AG09309 (cell line): ENCODE results near the gene LRRC49.

Source experiments
- DNase-seq: peaks from one replicate; pipeline ENCODE4 v3.0.0-alpha.2; 2010; ENCODE audit warnings: low read depth
- H3K4me3 ChIP-seq: 2 replicates; pipeline ENCODE4 v1.5.1; 2011; ENCODE audit warnings: mild to moderate bottlenecking, low read depth, low read length, moderate library complexity; ENCODE audit not compliant: control insufficient read depth
- TF ChIP-seq, protein P1 (sequence below): IDR thresholded peaks from 2 replicates; pipeline ENCODE4 v1.5.1; 2011; ENCODE audit warnings: mild to moderate bottlenecking, low read depth, low read length, inconsistent platforms; ENCODE audit not compliant: insufficient read depth, control insufficient read depth; ENCODE audit errors: missing control alignments

LRRC49 gene

DNA sequence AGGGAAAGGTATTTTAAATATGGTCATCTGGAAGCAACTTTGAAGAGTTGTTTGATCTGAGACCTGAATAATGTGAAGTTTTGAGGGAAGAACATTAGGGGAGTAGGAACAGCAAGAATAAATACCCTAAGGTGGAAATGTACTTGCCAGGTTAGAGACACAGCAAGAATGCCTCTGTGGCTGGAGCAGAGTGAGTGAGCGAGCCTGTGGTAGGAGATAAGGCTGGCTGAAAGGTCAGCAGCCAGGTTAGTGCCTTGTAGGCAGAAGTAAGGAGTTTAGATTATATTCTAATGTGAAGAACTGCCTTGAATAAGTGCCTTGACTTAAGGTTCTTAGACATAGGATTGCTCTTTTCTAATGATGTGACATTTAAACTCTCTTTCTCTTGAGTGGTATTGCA lies 18.3 kb downstream of the LRRC49 start:
- DNase-seq = no peak
- H3K4me3 ChIP-seq = no peak overlapping the region
- TF ChIP-seq, protein P1, sequence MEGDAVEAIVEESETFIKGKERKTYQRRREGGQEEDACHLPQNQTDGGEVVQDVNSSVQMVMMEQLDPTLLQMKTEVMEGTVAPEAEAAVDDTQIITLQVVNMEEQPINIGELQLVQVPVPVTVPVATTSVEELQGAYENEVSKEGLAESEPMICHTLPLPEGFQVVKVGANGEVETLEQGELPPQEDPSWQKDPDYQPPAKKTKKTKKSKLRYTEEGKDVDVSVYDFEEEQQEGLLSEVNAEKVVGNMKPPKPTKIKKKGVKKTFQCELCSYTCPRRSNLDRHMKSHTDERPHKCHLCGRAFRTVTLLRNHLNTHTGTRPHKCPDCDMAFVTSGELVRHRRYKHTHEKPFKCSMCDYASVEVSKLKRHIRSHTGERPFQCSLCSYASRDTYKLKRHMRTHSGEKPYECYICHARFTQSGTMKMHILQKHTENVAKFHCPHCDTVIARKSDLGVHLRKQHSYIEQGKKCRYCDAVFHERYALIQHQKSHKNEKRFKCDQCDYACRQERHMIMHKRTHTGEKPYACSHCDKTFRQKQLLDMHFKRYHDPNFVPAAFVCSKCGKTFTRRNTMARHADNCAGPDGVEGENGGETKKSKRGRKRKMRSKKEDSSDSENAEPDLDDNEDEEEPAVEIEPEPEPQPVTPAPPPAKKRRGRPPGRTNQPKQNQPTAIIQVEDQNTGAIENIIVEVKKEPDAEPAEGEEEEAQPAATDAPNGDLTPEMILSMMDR = no peak

DNA sequence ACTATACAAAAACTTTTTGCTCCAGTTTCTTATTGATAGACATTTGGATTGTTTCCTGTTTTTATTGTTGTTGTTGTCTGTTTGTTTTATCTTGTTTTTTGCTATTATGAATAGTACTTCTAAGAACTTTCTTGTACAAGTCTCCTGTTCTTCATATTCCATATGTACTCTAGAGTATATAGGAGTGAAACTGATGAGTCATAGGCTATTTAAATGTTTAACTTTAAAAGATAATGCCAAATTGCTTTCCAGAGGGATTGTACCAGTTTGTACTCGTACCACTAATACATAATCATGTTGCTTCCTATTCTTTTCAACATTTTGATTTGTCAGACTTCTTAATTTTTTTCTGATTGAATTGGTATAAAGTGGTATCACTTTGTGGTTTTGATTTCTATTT lies 19.6 kb downstream of the LRRC49 start:
- TF ChIP-seq, protein P1 = no peak
- DNase-seq = no peak
- H3K4me3 ChIP-seq = no peak overlapping the region

DNA sequence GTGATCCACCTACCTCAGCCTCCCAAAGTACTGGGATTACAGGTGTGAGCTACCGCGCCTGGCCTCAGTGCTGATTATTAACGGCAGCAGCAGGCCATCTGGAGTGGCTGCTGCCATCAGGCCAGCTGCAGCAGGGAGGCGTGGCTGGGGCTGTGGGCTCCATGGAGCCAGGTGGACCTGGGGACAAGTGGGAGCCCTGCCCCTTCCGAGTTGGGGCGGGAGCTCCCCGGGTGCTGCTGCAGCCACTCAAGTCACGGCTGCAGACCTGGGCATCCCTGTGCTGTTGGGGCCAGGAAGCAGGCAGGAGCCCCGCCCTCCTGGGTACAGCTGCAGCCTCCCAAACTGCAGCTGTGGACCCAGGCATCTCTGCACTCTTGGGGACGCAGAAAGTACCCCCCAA lies 23.9 kb downstream of the LRRC49 start:
- TF ChIP-seq, protein P1 = no peak
- no peak overlapping the region for H3K4me3 ChIP-seq
- no peak for DNase-seq

DNA sequence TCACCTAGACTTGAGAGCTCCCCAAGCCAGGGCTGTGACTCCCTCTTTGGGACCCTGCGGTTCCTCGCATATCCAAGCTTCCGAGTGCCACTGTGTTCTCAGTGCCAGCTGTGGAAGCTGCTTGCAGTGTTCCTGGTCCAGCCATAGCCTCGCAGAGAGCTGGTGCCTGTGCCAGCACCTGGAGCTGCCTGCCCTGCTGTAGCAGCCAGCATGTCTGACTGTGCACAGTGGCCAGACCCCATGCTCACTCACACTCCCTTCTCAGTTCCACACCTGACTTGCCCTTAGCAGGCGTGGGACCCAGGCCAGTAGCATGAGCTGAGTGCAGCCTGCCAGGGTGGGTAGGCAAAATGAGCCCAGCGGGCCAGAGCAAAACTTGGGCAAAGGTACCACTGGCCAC lies 25.3 kb downstream of the LRRC49 start:
- TF ChIP-seq, protein P1 = no peak
- no peak for DNase-seq
- H3K4me3 ChIP-seq = no peak overlapping the region

DNA sequence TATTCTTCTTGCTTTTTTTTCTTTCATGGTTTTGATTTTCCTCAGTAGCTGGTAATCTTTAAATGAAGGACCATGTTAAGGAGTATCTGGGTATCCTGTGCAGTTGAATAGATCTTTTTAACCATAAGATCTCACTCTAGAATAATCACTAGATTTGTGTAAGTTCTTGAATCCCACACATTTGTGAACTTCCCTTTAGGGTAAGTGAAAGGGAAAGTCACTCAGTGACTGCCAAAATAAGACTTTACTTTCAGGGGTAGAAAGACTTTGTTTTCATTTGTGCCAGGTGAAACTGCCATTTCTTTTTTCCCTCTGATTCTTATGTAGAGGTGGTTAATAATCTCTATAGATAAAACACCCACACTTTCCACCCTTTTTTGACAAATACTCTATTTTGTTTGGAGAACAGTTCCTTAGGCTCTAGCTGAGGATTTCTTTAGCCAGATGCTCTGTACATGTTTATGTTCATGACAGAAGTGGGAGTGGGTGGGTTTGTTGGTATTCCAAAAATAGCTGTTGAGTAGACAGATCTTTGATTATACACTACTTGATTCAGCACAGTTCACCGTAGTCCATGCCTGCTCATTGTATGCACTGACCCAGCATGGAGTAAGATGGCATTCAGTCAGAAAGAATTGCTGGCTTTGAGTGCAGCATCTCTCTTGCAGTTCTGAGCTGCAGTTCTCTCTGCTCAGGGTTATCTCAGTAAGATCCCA lies 28.5 kb downstream of the LRRC49 start:
- DNase-seq = no peak
- TF ChIP-seq, protein P1 = no peak
- H3K4me3 ChIP-seq = no peak overlapping the region

DNA sequence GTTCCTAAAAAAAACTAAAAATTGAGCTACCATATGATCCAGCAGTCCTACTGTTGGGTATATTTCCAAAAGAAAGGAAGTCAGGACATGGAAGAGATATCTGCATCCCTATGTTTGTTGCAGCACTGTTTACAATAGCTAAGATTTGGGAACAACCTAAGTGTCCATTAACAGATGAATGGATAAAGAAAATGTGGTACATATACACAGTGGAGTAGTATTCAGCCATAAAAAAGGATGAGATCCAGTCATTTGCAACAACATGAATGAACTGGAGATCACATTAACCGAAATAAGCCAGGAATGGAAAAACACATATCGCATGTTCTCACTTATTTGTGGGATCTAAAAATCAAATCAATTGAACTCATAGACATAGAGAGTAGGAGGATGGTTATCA lies 29.5 kb downstream of the LRRC49 start:
- DNase-seq = no peak
- TF ChIP-seq, protein P1 = no peak
- H3K4me3 ChIP-seq = no peak overlapping the region
